ENCODE measurements around the gene TYW5.

The TYW5 gene

DNA sequence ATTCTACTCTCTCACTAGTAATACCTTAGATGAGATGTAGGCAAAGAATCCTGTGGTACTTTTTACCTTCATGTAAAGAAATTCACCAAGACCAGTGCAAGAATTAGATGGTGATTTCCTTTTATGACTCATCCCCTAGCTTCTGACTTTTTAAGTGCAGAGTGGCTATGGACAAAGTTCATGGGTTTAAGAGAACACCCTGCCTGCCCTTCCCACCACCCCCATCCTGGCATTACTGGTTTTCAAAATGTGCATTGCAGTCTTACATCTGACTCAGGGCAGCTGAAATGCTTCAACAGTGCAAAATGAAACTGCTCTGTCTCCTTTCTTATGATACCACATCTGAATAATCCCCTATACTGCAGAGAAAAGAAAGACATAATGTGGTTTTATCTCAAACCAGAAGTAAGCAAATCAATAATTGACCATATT lies 22.7 kb upstream of the TYW5 start:
- DNase-seq (ENCODE audit: insufficient read length, low spot score) (no peak), FAIRE-seq (peak; percentile 75)

DNA sequence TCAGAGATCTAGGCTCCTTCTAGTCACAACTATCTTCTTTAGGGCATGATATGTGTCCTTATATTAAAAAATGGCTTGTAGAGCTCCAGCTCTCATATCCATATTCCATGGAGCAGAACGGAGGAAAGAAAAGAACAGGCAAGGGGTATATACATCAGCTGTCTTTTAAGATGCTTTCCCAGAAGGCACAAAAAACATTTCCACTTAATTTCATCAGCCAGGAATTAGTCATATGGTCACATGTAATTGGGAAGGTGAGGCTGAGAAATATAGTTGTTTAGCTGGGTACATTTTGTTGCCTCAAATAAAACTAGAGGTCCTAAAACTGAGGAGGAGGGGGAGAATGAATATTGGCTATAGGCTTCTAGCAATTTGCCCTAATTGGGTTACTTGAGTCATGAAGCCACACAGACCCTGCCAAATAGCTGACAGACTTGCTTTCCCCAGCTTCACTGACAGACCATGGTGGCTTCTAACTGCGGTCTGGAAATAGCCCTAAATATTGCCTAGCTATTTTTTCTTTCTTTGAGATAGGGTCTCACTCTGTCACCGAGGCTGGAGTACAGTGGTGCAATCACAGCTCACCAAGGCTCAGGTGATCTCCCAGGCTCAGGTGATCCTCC lies 20.1 kb upstream of the TYW5 start:
- no peak for DNase-seq (ENCODE audit: insufficient read length, low spot score)

DNA sequence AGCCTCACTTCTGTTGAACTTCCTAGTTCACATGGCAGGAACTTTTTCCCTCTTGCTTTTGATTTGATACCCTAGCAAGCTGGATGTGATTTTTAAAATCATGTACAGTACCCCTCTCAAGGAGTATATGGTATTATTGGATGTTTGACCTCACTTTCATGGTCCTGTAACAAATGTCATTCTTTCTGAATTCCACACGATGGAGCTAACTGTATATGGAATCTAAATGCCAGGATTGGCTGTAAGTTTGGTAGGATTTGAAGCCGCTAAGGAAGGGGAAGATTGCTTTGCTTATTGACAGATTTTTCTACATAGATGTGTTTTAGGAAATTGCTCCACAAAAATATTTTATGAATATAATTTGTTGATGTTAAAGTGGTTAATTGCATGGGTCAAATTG lies 18.4 kb upstream of the TYW5 start:
- FAIRE-seq (peak; percentile 18), DNase-seq (ENCODE audit: insufficient read length, low spot score) (no peak)

More for the DNA sequence above, 20.1 kb upstream of the TYW5 start:
- FAIRE-seq = no peak

DNA sequence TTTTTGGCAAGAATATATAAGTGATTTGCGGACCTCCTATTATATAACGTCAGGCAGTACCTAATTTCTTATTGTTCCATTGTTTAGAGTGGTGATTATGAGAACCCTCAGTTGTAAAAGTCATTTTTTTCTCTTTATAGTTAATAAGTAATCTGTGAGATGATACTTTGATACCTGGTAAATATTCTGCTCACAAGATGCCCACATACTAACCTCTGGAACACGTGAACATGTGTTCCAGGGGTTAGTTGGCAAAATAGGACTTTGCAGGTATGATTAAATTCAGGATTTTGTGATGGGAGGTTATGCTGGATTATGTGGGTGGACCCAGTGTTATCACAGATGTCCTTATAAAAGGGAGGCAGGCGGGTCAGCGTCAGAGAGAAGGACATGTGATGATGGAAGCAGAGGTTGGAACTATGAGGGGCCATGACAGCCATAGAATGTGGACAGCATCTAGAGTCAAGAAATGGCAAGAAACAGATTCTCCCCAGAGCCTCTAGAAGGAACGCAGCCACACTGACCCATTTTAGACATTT lies 16.9 kb upstream of the TYW5 start:
- FAIRE-seq (no peak), DNase-seq (ENCODE audit: insufficient read length, low spot score) (no peak)

DNA sequence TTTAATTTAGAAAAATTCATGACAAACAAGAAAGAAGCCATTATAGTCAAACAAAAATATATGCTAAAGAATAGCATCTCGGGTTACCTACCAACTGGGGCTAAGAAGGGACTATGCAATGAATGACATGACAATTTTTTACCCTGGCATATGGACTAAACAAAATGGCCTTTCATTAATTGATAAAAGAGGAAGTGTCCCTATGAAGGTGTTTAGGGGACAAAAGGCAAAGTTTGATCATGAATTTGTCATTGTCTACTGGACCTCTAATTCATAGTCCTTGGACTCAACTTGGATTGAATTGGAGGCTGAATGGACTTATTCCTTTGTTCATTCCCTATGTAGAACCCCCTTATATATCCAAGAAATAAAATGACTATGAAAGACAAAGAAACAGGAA lies 12.8 kb upstream of the TYW5 start:
- DNase-seq (ENCODE audit: insufficient read length, low spot score) (no peak), FAIRE-seq (no peak)

DNA sequence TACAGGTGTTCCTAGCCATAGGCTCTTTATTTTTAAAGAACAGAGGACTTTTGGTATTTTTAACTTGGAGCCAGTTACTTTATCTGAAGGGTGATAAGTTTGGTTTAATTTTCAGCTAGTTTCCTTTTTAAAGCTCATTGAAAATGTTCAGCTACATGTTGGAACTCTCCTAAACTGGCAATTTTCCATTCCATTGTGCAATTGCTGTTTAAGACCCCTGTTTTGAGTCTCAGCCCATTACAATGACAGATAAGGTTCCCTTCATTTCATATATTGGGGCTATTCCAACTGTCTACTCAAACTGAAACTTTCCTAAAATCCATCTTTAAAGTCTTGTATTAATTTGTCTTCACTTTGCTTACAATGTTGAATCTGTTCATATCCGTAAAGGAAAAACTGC lies 11.7 kb upstream of the TYW5 start:
- no peak for FAIRE-seq
- DNase-seq (ENCODE audit: insufficient read length, low spot score) = no peak

DNA sequence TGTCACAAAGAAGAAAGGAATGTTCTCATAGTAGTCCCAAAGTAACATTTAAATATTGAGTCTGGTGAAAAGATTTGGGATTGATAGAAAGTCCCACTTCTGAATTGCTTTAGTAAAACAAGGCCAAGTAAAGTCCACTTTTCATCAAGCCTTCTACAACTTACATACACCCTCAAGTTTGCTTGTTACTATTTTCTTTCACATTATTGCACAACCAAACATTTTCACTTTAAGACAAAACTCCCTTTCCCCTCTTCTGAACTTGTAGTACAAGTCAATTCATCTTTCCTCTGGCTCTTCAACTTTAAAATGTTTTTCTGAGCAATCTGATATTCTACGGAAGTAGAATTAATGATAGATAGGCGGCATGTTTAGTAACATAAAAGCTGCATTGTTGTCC lies 11.1 kb upstream of the TYW5 start:
- DNase-seq (ENCODE audit: insufficient read length, low spot score) = no peak
- FAIRE-seq = no peak

DNA sequence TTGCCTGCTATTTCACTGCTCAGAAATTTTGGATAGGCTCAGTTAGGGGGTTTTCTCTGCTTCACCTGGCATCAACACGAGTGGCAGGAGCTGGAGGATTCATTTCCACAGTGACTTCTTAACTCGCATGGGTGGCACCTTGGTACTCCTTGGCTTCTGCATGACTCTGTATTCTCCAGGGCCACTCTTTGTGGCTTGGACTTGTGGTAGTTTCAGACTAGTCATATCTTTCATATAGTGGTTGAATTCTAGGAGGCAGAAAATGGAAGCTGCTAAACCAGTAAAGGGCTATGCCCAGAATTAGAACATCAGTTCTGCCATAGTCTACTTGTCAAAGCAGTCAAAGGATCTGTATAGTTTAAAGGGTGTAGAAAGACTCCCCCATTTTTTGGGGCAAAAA lies 6.9 kb upstream of the TYW5 start:
- FAIRE-seq = peak; percentile 23

DNA sequence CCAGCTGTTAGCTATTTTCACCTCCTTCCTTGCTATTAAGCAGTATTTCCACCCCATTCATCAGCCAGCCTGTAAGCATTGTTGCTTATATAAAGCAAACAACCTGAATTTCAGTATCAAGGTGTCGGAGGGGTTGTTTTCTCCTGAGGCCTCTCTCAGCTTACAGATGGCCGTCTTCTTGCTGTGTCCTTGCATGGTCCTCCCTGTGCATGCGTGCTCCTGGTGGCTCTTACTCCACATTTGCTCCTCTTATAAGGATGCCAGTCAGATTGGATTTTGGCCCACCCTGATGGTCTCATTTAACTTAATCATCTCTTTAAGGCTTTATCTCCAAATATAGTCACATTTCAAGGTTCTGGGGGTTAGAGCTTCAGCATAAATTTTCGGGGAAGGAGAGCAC lies 2.7 kb upstream of the TYW5 start:
- FAIRE-seq = no peak

More for the DNA sequence above, 6.9 kb upstream of the TYW5 start:
- no peak for DNase-seq (ENCODE audit: insufficient read length, low spot score)

DNA sequence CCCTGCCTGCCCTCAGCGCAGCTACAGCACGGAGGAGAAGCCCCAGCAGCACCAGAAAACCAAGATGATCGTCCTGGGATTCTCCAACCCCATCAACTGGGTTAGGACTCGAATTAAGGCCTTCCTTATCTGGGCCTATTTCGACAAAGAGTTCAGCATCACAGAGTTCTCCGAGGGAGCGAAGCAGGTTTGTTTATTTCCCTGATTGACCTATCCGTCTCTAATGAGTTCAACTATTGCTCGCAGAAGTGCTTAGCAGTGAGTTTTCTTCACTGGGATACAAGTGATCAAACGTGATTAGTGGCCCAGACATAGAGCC lies 730 bp upstream of the TYW5 start:
- peak; percentile 18 for FAIRE-seq

More for the DNA sequence above, 2.7 kb upstream of the TYW5 start:
- no peak for DNase-seq (ENCODE audit: insufficient read length, low spot score)

DNA sequence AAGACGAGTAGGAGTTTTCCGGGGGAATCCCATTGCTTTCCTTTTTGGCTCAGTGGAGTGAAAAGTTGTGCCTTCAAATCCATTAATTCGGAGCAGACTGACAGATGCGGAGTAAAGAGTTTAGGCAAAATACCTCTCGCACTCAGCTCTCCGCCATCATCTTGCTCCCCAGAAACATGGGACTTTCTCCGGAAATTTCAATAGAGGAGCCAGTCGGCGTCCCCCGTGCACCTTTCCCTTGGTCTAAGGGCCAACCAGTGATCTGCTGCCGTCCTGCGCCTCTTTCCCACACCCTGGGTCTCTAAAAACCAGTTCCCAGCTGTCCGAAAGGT lies 318 bp downstream of the TYW5 start:
- no peak for FAIRE-seq
- no peak for DNase-seq (ENCODE audit: insufficient read length, low spot score)

More for the DNA sequence above, 730 bp upstream of the TYW5 start:
- no peak for DNase-seq (ENCODE audit: insufficient read length, low spot score)

DNA sequence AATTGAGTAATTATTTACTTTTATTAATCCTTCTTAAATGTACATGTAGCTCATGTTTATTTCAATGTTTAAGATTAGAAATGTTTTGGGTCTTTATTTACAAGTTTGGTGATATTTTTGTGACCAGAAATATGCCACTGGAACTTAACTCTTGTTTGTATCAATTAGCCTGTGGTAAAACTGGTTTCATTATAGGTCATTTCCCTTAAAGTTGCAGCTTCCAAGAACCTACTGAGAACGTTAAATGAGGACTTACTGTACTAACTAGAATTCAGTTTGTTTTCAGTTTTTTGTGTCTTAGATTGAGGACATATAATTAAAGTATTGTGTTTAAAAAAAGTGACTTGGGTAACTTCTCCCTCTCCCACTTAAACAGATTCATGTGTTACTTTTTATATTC lies 4.3 kb downstream of the TYW5 start:
- DNase-seq (ENCODE audit: insufficient read length, low spot score) = no peak
- no peak for FAIRE-seq

DNA sequence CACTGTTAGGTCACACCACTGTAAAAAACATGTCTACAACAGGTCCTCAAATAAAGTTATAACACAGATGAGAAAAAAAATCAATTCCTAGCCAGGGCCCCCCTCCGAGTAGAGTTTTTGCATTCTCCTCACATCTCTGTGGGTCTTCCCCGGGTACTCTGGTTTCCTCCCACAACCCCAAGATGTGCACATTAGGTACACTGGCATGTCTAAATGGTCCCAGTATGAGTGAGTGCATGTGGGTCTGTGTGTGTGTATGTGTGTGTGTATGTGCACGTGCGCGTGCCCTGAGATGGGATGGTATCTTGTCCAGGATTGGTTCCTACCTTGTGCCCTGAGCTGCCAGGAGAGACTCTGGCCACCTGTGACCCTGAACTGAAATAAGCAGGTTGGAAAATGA lies 4.9 kb downstream of the TYW5 start:
- FAIRE-seq = no peak

DNA sequence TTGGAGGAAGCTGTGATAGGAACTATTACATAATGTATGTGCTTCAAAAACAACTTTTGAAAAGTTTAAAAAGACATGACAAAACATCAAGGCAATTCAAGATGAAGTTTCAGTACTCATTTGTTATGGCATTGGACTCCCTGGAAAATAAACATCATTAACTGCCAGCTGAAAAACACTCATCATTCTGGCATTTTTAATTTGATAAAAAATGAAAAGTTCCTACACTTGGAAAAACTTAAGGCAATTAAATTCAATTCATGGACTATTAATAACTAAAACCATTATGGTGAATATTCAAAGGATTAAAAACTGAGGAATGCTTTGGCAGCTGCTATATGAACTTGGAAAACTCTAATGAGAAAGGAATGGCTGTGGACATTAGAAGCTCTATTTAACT lies 8.5 kb downstream of the TYW5 start:
- DNase-seq (ENCODE audit: insufficient read length, low spot score) (no peak), FAIRE-seq (no peak)

More for the DNA sequence above, 4.9 kb downstream of the TYW5 start:
- DNase-seq (ENCODE audit: insufficient read length, low spot score) = no peak

DNA sequence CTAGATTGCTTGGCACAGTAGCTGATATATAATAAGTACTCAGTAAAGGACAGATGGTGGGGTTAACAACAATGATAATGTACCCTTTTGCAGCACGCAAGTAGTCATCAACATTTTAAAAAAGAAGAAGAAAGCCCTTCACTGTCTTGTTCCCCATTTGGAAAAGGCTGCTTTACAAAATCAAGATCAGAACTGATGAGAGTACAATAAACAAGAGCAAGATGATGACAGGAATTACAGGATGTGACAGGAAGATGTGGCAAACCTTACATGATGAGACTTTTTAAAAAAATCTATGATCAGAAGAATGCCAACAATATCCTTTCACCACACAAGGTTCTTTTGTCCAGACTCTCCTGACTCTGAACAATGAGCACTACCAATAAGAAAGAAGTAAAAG lies 9.1 kb downstream of the TYW5 start:
- DNase-seq (ENCODE audit: insufficient read length, low spot score) (no peak), FAIRE-seq (no peak)

DNA sequence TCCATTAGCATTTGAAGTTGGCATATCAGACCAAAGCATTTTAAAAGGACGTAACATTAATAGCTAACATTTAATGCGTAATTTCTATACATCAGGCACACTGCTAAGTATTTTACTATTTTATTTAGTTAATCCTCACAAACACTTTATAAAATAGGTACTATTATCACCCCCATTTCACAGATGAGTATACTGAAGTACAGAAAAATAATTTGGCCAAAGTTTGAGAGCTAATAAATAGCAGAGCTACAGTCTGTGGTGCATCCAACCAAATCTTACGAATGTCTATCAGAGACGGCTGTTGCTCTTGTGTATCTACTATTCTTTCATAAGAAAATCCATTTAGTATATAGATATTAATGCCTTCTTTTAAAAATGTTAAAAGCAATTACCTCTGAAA lies 11.9 kb downstream of the TYW5 start:
- FAIRE-seq (no peak), DNase-seq (ENCODE audit: insufficient read length, low spot score) (no peak)

DNA sequence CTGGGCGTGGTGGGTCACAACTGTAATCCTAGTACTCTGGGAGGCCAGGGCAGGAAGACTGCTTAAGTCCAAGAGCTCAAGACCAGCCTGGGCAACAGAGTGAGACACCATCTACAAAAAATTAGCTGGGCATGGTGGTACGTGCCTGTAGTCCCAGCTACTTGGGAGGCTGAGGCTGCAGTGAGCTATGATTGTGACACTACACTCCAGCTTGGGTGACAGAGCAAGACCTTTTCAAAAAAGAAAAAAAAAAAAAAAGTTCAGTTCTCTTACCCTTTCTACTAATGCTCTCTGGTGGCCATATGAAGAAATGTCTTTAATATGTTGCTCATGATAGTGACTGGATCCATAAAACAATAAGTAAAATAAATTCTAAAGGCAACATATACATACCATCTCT lies 14.9 kb downstream of the TYW5 start:
- FAIRE-seq = no peak
- no peak for DNase-seq (ENCODE audit: insufficient read length, low spot score)

DNA sequence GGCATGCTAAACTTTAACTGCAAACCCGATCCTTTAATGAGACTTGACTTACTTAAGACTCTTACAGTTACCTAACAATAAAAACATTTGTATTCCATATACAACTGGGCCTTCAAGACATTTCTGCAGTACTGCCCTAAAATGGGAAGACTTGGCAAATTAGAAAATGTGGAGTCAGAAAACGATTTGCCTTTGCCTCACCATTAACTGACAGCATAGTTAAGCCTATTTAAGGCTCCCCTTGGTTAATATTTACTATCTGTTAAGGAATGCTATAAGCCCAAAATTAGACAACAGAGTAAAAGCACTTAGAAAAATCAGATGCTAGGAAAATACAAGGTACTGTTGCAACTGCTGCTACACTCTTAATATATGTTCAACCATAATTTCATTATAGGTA lies 18.7 kb downstream of the TYW5 start:
- DNase-seq (ENCODE audit: insufficient read length, low spot score) (no peak), FAIRE-seq (no peak)

DNA sequence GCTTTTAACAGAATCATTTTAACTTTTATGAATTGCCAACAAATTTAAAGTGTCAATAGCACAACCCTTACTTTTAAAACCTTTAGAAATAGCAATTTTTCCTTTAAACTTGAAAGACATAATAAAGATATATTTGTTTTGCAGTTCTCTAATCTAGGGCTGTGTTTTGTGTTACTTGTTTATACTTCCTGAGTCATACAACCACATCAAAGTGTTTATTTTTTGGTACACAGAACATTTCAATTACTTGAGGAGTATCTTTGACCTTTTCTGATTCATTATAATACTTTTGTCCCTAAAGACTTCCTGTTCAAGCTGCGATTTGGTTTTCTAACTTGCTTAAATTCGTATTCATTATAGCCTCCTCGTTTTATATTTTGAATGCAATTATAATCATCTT lies 21.8 kb downstream of the TYW5 start:
- DNase-seq (ENCODE audit: insufficient read length, low spot score) (no peak), FAIRE-seq (no peak)

DNA sequence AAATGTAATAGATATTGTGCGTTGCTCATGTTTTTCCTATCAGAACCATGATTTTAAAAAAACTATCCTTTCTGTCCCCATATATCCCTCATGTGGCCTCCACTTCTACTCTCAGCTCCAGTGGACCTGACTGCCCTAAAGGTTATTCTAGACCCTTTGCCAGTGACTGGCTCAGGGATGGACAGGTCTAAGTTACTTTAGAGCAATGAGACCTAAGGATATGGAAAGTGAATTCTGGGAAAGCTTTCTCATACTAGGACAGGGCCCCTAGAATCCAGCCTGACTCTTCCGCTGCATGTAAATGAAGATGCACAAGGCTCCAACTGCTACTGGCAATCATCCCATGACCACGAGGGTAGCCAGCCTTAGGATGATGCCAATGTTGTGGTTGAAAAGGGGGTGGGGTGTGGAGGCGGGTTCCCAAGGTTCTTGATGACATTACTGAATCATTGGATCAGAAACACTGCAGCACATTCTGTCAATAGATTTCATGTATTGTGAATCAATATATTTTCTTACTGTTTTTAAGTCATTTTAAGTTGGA lies 22.9 kb downstream of the TYW5 start:
- DNase-seq (ENCODE audit: insufficient read length, low spot score) = no peak
- peak; percentile 71 for FAIRE-seq

DNA sequence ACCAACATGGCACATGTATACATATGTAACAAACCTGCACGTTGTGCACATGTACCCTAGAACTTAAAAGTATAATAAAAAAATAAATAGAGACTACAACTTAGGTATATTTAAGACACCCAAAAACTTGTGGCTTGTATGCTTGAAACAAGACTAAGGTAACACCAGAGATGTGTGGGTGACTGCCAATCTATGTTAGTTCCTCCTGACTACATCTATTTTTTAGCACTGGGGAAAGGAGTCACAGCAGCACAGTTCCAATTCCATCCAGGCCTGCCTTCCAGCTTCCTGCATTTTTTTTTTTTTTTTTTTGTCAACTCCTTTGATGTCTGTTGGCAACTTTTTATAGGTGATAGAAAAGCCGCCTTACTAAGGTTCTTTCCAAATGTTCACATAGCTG lies 26.0 kb downstream of the TYW5 start:
- FAIRE-seq (no peak), DNase-seq (ENCODE audit: insufficient read length, low spot score) (no peak)

DNA sequence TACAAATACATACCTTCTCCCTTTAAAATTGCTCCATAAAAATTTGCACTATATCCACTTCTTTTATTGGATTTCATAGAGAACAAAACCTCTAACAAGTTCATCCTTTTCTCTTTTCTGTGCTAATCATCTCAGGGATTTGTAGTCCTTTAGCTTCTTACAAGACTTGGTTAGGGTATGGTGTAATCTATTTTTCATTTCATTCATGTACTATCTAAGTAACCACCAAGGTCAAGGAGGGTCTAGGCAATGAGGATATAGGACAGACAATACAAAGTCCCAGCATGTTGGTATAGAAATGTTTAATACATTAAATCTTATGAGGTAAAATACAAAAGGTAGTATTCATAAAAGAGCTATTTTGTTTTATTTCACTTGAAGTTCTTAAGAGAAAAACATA lies 26.7 kb downstream of the TYW5 start:
- no peak for FAIRE-seq
- DNase-seq (ENCODE audit: insufficient read length, low spot score) = no peak

DNA sequence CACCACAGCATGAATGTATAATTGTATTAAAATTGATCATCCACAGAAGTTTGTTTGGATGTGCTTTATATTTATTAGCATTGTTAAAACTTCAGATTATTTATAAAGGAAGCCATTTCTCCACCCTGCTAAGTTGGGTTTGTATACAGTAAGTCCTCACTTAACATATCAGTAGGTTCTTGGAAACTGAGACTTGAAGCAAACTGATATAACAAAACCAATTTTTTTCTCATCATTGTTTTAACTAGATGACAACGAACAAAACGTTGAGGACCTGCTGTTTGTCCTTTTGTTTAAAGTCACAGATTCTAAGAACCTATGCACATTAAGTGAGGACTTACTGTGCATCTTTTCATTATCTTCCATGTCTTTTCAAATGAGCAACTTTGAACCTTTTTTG lies 27.1 kb downstream of the TYW5 start:
- DNase-seq (ENCODE audit: insufficient read length, low spot score) (no peak), FAIRE-seq (no peak)
